Retinal pigment epithelial cell (primary cell): Measurements from ENCODE around the gene REPS1.
"Not testable (repeated sequence)": the region's sequence is repeated elsewhere in the genome, so short reads cannot be mapped to it uniquely, and the experiment has no call there.

ENCODE experiments used
- DNase-seq: peaks from one replicate; pipeline ENCODE4 v3.0.0-alpha.2; 2010; ENCODE audit warnings: low read depth
- H3K4me3 ChIP-seq: 2 replicates; pipeline ENCODE4 v1.5.1; 2011; ENCODE audit warnings: mild to moderate bottlenecking, low read length, control low read depth, moderate library complexity
- CTCF ChIP-seq: conservative IDR thresholded peaks from 2 replicates; pipeline ENCODE4 v1.5.1; 2011; ENCODE audit warnings: low read depth, low read length, control low read depth, inconsistent platforms

REPS1 gene

DNA sequence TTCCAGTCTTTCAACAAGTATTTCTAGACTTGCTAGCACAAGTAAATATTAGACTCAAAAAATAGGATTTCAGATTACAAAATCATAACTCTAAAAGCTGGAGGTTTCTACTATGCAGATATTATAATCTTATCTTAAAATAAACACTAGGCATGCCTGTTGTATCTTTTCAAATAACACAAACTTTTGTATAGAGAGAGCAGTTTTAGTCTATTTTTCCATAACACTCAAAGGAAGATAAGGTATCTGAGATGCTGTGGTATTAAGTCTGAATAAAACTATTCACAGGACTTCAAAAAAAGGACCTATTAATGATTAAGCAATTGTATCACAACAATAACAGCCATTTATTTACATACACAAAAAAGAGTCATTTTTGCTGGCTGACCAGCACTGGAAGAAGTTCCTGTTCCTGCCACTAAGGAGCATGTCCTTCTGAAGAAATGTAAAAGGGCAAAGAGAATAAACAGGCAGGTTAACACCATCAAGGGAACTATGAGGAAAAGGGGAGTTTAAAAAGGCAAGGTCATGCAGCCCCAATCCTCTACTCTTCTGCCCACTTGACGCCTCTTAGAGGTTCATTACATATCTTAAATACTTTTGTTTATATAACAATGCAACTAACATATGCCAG, 39.4 kb downstream of the REPS1 start:
- H3K4me3 ChIP-seq: no peak overlapping the region
- DNase-seq: no peak
- no peak for TF ChIP-seq CTCF

DNA sequence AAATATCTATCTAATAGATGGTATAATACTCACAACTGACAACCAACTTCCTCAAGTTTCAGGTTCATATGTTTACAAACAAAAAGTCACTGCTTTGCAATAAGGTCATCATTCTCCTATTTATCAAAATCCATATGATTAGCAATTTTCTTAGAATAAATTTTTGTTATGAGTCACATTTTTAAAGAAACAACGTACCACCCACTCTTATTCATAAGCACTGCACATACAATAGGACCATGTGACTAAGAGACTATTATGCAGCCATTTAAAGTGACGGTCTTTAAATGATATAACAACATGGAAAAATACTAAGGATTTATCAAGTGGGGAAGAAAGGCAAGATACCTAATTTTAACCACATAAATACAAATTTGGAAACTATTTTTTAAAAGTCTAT, 40.0 kb downstream of the REPS1 start:
- no peak overlapping the region for H3K4me3 ChIP-seq
- DNase-seq: no peak
- TF ChIP-seq CTCF: no peak

DNA sequence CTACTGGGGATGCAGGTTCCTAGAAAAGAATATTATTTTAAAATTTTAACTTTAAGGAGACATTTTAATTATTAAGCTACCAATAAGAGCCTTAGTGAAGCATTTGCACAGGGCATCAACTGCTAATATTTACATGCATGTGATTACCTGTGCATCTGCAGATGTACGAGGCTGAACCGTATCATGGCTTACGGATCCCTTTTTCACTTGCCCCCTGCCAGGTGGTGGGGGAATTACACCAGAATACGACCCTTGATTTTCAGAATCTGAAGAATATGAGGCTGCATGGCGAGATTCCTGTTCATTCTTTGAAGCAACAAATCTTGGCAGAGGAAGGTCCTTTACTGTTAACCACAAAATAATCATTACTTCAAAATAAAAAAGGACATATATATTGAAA, 42.7 kb downstream of the REPS1 start:
- TF ChIP-seq CTCF: peak; percentile 19
- no peak overlapping the region for H3K4me3 ChIP-seq
- no peak for DNase-seq

DNA sequence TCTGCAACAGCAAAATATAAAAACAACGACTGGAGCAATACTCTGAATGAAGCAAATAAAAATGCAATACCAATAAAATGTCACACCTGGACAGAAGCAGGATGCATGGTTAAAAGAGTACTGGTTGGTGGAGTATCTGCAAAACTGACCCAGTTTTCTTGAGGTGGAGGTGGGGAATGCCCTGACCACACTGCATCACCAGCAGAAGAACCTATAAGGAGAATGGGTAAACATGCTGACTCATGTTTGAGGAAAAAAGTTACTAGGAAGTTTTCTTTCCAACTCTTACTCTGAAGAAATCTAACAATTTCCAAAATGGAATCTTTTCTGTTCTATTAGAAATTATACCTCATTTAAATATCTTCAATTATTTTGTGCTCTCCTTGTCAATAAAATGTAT, 43.6 kb downstream of the REPS1 start:
- H3K4me3 ChIP-seq: no peak overlapping the region
- TF ChIP-seq CTCF: no peak
- peak; percentile 16 for DNase-seq

GRCh38 chr6:138943089-138943625, 44.9 kb downstream of the REPS1 start:
- H3K4me3 ChIP-seq: no peak overlapping the region
- no peak for DNase-seq
- no peak for TF ChIP-seq CTCF

- not testable (repeated sequence) for H3K4me3 ChIP-seq, DNase-seq
These were observed 51.2 kb downstream of the REPS1 start for GRCh38 chr6:138936873-138937272.

DNA sequence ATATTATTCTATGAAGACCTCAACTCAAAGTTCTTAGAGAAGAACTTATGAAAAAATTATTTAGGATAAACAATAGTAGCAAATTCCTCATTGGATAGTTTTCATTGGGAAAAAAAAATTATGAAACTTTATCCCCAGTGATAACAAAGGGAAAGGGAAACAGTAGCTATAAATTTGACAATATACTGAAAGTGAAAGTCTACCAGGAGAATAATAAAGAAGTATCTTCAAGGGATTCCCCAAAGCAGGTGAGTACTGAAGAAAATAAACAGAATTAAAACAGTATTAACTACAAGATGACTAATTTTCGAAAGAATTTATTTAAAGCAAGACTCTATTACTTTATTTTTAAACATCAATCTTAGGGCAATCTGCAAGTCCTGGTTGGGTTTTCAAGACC, 56.4 kb downstream of the REPS1 start:
- no peak overlapping the region for H3K4me3 ChIP-seq
- TF ChIP-seq CTCF: no peak
- DNase-seq: no peak
